Thymus (tissue), 11 donors: Measurements from ENCODE around the gene MED10. TPM values are rescaled to one million over a fixed set of nuclear protein-coding genes. Genes with fewer than 3 reads are reported as not detected.

ENCODE experiments used
- DNase-seq, 9 donors: peaks; one replicate each; pipeline ENCODE4 v3.0.0-alpha.2; 2013; ENCODE audit warnings: low spot score in 9 of 9, low read depth in 6 of 9, missing footprints in 1 of 9
- H3K27ac ChIP-seq, 2 donors: one replicate each; pipeline ENCODE4 v1.5.1; 2013; ENCODE audit warnings: control low read depth in 1 of 2, low read depth in 1 of 2, low read length in 1 of 2, mild to moderate bottlenecking in 1 of 2, moderate library complexity in 1 of 2
- H3K27me3 ChIP-seq, 2 donors: one replicate each; pipeline ENCODE4 v1.5.1; 2013; ENCODE audit warnings: low read length in 1 of 2; ENCODE audit not compliant: control insufficient read depth in 2 of 2, insufficient read depth in 1 of 2
- H3K36me3 ChIP-seq, 2 donors: one replicate each; pipeline ENCODE4 v1.5.1; 2013; ENCODE audit warnings: low read length in 1 of 2, mild to moderate bottlenecking in 1 of 2, moderate library complexity in 1 of 2; ENCODE audit not compliant: control insufficient read depth in 2 of 2, insufficient read depth in 2 of 2
- H3K4me1 ChIP-seq, 2 donors: one replicate each; pipeline ENCODE4 v1.5.1; 2013; ENCODE audit warnings: low read length in 2 of 2; ENCODE audit not compliant: control insufficient read depth in 2 of 2, insufficient read depth in 2 of 2
- H3K4me3 ChIP-seq, 2 donors: one replicate each; pipeline ENCODE4 v1.5.1; 2013; ENCODE audit warnings: low read length in 2 of 2, control low read depth in 1 of 2, mild to moderate bottlenecking in 1 of 2
- H3K9me3 ChIP-seq, 2 donors: one replicate each; pipeline ENCODE4 v1.5.1; 2013; ENCODE audit warnings: low read length in 1 of 2, mild to moderate bottlenecking in 1 of 2; ENCODE audit not compliant: control insufficient read depth in 2 of 2, insufficient read depth in 1 of 2
- WGBS: extraction: QIAGEN DNeasy Blood & Tissue Kit; methylation state at CpG from one replicate; pipeline ENCODE4 v1.1.7; 2013; 5-methylcytosine and 5-hydroxymethylcytosine counted together
- polyA plus RNA-seq: library from polyadenylated mRNA; stranded (reverse); fragments of 200-250 nt; gene quantifications from one replicate; pipeline ENCODE4 v1.2.3, GENCODE V29; 2013
- total RNA-seq: library from RNA; stranded (reverse); fragments of 120-200 nt; gene quantifications from one replicate; pipeline ENCODE4 v1.2.4, GENCODE V29; 2013
- donor health status: healthy.

The MED10 gene
- total and polyA plus RNA-seq, 2 donors = 17.7 to 53.7 TPM

- H3K4me1 ChIP-seq = no peaks in the 10 kb centered on the region
- 98% methylated on average over 19 of the region's 19 CpGs for WGBS
- no peak for DNase-seq
- H3K4me3 ChIP-seq = no peak overlapping the region
- no peaks in the 10 kb centered on the region for H3K36me3 ChIP-seq
- H3K9me3 ChIP-seq = no peaks in the 10 kb centered on the region
- H3K27me3 ChIP-seq = no peaks in the 10 kb centered on the region
- H3K27ac ChIP-seq = no peak overlapping the region
Measured at GRCh38 chr5:6349387-6349786, 29.0 kb downstream of the MED10 start.

GRCh38 chr5:6348476-6349000, 29.8 kb downstream of the MED10 start:
- Histone ChIP-seq H3K4me1 (no peaks in the 10 kb centered on the region), H3K4me3 (no peak overlapping the region), H3K9me3 (no peaks in the 10 kb centered on the region), H3K27me3 (no peaks in the 10 kb centered on the region), H3K36me3 (no peaks in the 10 kb centered on the region), H3K27ac (no peak overlapping the region)
- 98% methylated on average over 15 of the region's 15 CpGs for WGBS
- DNase-seq = no peak

GRCh38 chr5:6347673-6348072, 30.7 kb downstream of the MED10 start:
- no peak overlapping the region for H3K4me3 ChIP-seq
- DNase-seq = no peak

GRCh38 chr5:6347165-6347564, 31.2 kb downstream of the MED10 start:
- no peak overlapping the region for H3K4me3 ChIP-seq
- 98% methylated on average over 4 of the region's 4 CpGs for WGBS
- H3K27me3 ChIP-seq = no peaks in the 10 kb centered on the region
- no peaks in the 10 kb centered on the region for H3K4me1 ChIP-seq
- no peaks in the 10 kb centered on the region for H3K9me3 ChIP-seq
- H3K36me3 ChIP-seq = no peaks in the 10 kb centered on the region
- H3K27ac ChIP-seq = no peak overlapping the region
- no peak for DNase-seq

More at GRCh38 chr5:6347673-6348072, 30.7 kb downstream of the MED10 start:
- no peak overlapping the region for H3K27ac ChIP-seq
- H3K27me3 ChIP-seq = no peaks in the 10 kb centered on the region
- H3K4me1 ChIP-seq = no peaks in the 10 kb centered on the region
- H3K9me3 ChIP-seq = no peaks in the 10 kb centered on the region
- H3K36me3 ChIP-seq = no peaks in the 10 kb centered on the region
- WGBS = 95% methylated on average over 19 of the region's 19 CpGs

GRCh38 chr5:6344593-6344989, 33.8 kb downstream of the MED10 start:
- no peaks in the 10 kb centered on the region for H3K27me3 ChIP-seq
- H3K4me1 ChIP-seq = no peaks in the 10 kb centered on the region
- DNase-seq = no peak
- no peak overlapping the region for H3K27ac ChIP-seq
- H3K36me3 ChIP-seq = no peaks in the 10 kb centered on the region
- WGBS = 96% methylated on average over 5 of the region's 5 CpGs
- no peaks in the 10 kb centered on the region for H3K9me3 ChIP-seq
- no peak overlapping the region for H3K4me3 ChIP-seq

GRCh38 chr5:6343951-6344592, 34.3 kb downstream of the MED10 start:
- Histone ChIP-seq H3K36me3 (no peaks in the 10 kb centered on the region), H3K9me3 (no peaks in the 10 kb centered on the region), H3K4me3 (no peak overlapping the region), H3K4me1 (no peaks in the 10 kb centered on the region), H3K27ac (no peak overlapping the region), H3K27me3 (no peaks in the 10 kb centered on the region)
- DNase-seq = no peak
- 94% methylated on average over 11 of the region's 11 CpGs for WGBS

- Histone ChIP-seq H3K27ac (no peak overlapping the region), H3K9me3 (no peaks in the 10 kb centered on the region), H3K4me1 (no peaks in the 10 kb centered on the region), H3K36me3 (no peaks in the 10 kb centered on the region), H3K27me3 (no peaks in the 10 kb centered on the region), H3K4me3 (no peak overlapping the region)
- 92% methylated on average over 14 of the region's 14 CpGs for WGBS
- no peak for DNase-seq
Measured at GRCh38 chr5:6342689-6343315, 35.5 kb downstream of the MED10 start.

GRCh38 chr5:6340100-6340499, 38.2 kb downstream of the MED10 start:
- H3K36me3 ChIP-seq = no peaks in the 10 kb centered on the region
- no peak overlapping the region for H3K4me3 ChIP-seq
- 95% methylated on average over 1 of the region's 1 CpG for WGBS
- no peak for DNase-seq
- no peaks in the 10 kb centered on the region for H3K9me3 ChIP-seq
- H3K27me3 ChIP-seq = no peaks in the 10 kb centered on the region
- no peaks in the 10 kb centered on the region for H3K4me1 ChIP-seq
- no peak overlapping the region for H3K27ac ChIP-seq

- Histone ChIP-seq H3K4me1 (no peaks in the 10 kb centered on the region), H3K9me3 (no peaks in the 10 kb centered on the region), H3K27ac (no peak overlapping the region), H3K36me3 (no peaks in the 10 kb centered on the region), H3K4me3 (no peak overlapping the region), H3K27me3 (no peaks in the 10 kb centered on the region)
- WGBS = 98% methylated on average over 4 of the region's 4 CpGs
- DNase-seq = no peak
Measured at GRCh38 chr5:6338871-6339270, 39.5 kb downstream of the MED10 start.
